Measurements from ENCODE around the gene ZBTB44. TPM values are rescaled to one million over a fixed set of nuclear protein-coding genes. Genes with fewer than 3 reads are reported as not detected.
A peak's percentile ranks its signal among the peaks of the same experiment; 100 is the strongest.

ZBTB44 gene
- total RNA-seq, 8 experiments from 2014 or later: 16.1 to 48.3 (median 20.8) TPM

GRCh38 chr11:130325691-130326090, 11.0 kb upstream of the ZBTB44 start:
- in situ Hi-C loops (cut with MboI; ENCODE audit: low pct_unique_long_range_greater_than_20kb in 2 of 9, low sequenced_read_pairs in 9 of 9, unreplicated experiment in 9 of 9): no loop called here
- Histone ChIP-seq H3K4me3 (no peak overlapping the region), H3K4me1 (replicated peaks in 1 of 2) (peaks cover 2 to 7% of the 10 kb centered on the region in 2 donors), H3K27ac (no peak overlapping the region)
- ATAC-seq (replicated peaks in 6 of 8): no peak
- 45 to 84% (median 80%) methylated on average over 1 to 3 of the region's 3 CpGs; no CpG with 5 or more reads in 3 of the 10 experiments for WGBS, 10 experiments

DNA sequence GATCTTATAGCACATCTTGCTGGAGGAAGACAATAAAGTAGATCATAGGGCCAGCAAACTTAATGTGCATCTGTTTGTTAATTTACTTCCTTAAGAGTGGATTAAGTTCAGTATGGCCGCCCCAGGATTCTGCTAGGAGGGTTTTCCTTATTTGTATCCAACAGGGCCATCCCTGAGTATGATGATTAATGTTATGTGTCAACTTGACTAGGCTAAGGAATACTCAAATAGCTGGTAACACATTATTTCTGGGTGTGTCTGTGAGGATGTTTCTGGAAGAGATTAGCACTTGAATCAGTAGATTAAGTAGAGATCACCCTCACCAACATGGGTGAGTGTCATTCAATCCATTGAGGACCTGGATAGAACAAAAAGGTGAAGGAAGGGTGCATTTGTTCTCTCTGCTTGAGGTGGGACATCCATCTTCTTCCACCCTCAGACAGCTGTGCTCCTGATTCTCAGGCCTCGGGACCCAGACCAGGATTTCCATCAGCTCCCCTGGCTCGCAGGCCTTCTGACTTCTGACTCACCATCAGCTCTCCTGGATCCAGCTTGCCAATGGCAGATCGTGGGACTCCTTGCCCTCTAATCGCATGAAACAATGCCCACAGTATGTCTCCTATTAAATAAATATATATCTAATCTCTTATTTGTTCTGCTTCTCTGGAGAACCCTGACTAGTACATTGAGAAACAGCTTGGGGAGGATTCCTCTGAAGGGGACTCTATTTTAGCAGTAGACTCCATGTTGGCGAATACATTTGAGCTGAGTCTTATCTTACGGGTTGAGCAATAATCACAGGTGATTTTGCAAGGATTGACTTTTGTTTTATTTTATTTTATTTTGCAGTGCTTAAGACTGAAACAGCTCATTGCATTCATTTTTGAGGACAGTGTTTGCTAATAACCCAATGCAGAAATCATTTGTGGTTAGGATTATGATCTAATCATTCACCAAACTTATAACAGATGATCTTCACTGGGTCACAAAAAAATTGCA, 9.0 kb upstream of the ZBTB44 start:
- WGBS, 10 experiments: 21 to 80% (median 68%) methylated on average over 1 to 7 of the region's 7 CpGs; no CpG with 5 or more reads in 2 of the 10 experiments
- peak in 2 of 8 experiments; percentile 52 to 68 for ATAC-seq (replicated peaks in 6 of 8)
- Histone ChIP-seq H3K4me3 (no peak overlapping the region), H3K4me1 (replicated peaks in 1 of 2) (no peaks in the 10 kb centered on the region), H3K27ac (no peak overlapping the region)
- in situ Hi-C loops (cut with MboI; ENCODE audit: low pct_unique_long_range_greater_than_20kb in 2 of 9, low sequenced_read_pairs in 9 of 9, unreplicated experiment in 9 of 9): no loop called here

GRCh38 chr11:130322126-130322525, 7.4 kb upstream of the ZBTB44 start:
- Histone ChIP-seq H3K4me1 (replicated peaks in 1 of 2) (no peaks in the 10 kb centered on the region), H3K27ac (no peak overlapping the region), H3K4me3 (no peak overlapping the region)
- WGBS, 10 experiments: 28 to 100% (median 70%) methylated on average over 2 to 5 of the region's 5 CpGs; no CpG with 5 or more reads in 2 of the 10 experiments
- in situ Hi-C loops (cut with MboI; ENCODE audit: low pct_unique_long_range_greater_than_20kb in 2 of 9, low sequenced_read_pairs in 9 of 9, unreplicated experiment in 9 of 9): no loop called here
- ATAC-seq (replicated peaks in 6 of 8): no peak

GRCh38 chr11:130318031-130318673, 3.4 kb upstream of the ZBTB44 start:
- 18 to 73% (median 50%) methylated on average over 1 to 4 of the region's 4 CpGs; no CpG with 5 or more reads in 1 of the 10 experiments for WGBS, 10 experiments
- H3K4me3 ChIP-seq: no peak overlapping the region
- ATAC-seq (replicated peaks in 6 of 8): no peak
- H3K27ac ChIP-seq: no peak overlapping the region
- peaks cover 2 to 5% of the 10 kb centered on the region in 2 donors for H3K4me1 ChIP-seq (replicated peaks in 1 of 2)
- in situ Hi-C loops (cut with MboI; ENCODE audit: low pct_unique_long_range_greater_than_20kb in 2 of 9, low sequenced_read_pairs in 9 of 9, unreplicated experiment in 9 of 9): no loop called here

DNA sequence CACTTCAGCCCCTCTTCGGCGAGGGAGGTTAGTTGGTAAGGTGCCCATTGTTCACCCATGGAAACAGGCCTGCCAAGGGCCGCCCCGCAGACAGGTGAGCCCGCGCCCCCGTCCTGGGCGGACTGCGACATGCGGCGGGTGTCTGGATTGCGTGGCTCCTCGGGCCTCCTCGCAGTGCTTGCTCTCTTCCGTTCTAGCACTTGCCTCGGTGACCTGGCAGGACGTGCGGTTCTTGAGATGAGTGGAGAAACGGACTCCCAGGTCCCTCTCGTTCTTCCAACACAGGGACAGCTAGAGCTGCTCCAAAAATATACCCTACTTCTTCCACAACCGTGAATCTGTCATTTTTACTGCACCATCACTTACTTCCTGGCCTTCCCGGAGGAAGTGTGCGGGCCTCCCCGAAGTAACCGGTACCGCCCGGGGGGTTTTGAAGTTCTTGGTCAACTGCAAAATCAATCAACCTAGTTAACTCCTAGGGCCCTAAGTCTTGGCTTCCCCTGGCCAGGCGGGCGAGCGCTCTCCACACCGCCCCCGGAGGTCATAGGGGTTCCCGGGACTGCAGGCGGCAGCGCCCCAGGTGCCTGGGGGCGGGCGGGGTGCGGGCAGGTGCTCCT, 745 bp upstream of the ZBTB44 start:
- Histone ChIP-seq H3K27ac (peak overlapping the region in 1 of 2 donors; percentile 76), H3K4me3 (peak overlapping the region; percentile 73 to 94 (median 86)), H3K4me1 (replicated peaks in 1 of 2) (peaks cover 8 to 19% of the 10 kb centered on the region in 2 donors)
- in situ Hi-C loops (cut with MboI; ENCODE audit: low pct_unique_long_range_greater_than_20kb in 2 of 9, low sequenced_read_pairs in 9 of 9, unreplicated experiment in 9 of 9): no loop called here
- WGBS, 10 experiments: 20 to 100% (median 67%) methylated on average over 1 to 3 of the region's 38 CpGs; no CpG with 5 or more reads in 5 of the 10 experiments
- ATAC-seq (replicated peaks in 6 of 8): no peak

- in situ Hi-C loops (cut with MboI; ENCODE audit: low pct_unique_long_range_greater_than_20kb in 2 of 9, low sequenced_read_pairs in 9 of 9, unreplicated experiment in 9 of 9): no loop called here
- no CpG with 5 or more reads among the region's 68 CpGs for WGBS, 10 experiments
- Histone ChIP-seq H3K27ac (peak overlapping the region; percentile 94 to 97), H3K4me3 (peak overlapping the region; percentile 73 to 94 (median 86)), H3K4me1 (replicated peaks in 1 of 2) (peaks cover 8 to 19% of the 10 kb centered on the region in 2 donors)
- peak; percentile 72 to 87 (median 81) for ATAC-seq (replicated peaks in 6 of 8)
Observed at GRCh38 chr11:130314184-130314749, 450 bp downstream of the ZBTB44 start.

DNA sequence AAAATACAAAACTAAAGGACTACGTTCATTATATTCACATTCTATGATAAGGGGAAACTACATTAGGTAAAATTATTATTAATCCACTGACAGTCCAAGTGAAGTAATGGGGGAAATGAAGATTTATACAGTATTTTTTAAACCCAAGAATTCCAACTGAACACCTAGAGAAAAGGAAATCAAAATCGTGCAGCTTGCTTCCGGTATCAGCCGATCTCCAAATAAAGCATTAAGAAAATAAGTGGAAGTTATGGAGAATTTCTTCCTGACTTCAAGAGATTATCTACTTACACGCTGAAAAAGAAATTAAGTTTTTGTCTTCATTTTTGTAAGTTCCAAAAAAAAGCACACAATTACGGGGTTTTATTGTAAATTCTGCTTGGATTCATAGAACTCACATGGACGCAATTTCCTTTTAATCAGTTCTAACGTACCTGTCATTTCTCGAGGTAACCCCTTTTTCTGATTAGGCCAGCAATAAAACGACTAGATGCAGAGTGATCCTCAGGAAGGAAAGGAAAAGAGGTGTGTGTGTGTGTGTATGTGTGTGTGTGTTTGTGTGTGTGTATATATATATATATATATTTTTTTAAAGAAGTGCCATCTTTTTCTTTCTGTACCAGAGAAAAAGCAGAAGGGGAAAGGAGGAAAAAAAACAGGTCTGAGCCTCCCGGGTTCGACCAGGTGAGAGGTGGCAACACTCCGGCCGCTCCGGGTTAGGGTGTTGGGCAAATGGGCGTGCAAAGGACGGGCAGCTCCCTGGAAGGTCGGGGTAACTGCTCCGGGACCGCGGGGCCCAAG, 1.1 kb downstream of the ZBTB44 start:
- WGBS, 10 experiments: 0 to 13% (median 2%) methylated on average over 4 to 14 of the region's 21 CpGs
- Histone ChIP-seq H3K27ac (peak overlapping the region; percentile 94 to 97), H3K4me3 (peak overlapping the region; percentile 73 to 94 (median 86)), H3K4me1 (replicated peaks in 1 of 2) (peaks cover 8 to 19% of the 10 kb centered on the region in 2 donors)
- in situ Hi-C loops (cut with MboI; ENCODE audit: low pct_unique_long_range_greater_than_20kb in 2 of 9, low sequenced_read_pairs in 9 of 9, unreplicated experiment in 9 of 9): no loop called here
- no peak for ATAC-seq (replicated peaks in 6 of 8)

- ATAC-seq (replicated peaks in 6 of 8): no peak
- in situ Hi-C loops (cut with MboI; ENCODE audit: low pct_unique_long_range_greater_than_20kb in 2 of 9, low sequenced_read_pairs in 9 of 9, unreplicated experiment in 9 of 9): no loop called here
- Histone ChIP-seq H3K4me3 (no peak overlapping the region), H3K27ac (no peak overlapping the region), H3K4me1 (replicated peaks in 1 of 2) (peaks cover 8 to 19% of the 10 kb centered on the region in 2 donors)
Observed at GRCh38 chr11:130312046-130312445, 2.7 kb downstream of the ZBTB44 start.

DNA sequence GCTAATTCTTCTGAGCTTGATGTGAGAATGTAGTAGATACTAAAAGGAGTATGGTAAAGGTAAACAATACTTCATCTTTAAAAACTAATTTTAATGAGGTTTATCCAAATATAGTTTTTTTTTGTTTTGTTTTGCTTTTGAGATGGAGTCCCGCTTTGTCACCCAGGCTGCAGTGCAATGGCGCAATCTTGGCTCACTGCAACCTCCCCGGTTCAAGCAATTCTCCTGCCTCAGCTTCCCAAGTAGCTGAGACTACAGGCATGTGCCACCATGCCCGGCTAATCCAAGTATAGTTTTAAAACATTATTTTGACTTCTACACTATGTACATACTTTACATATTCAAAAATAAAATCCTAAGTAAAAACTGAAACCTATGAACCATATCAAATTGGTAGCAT, 4.1 kb downstream of the ZBTB44 start:
- in situ Hi-C loops (cut with MboI; ENCODE audit: low pct_unique_long_range_greater_than_20kb in 2 of 9, low sequenced_read_pairs in 9 of 9, unreplicated experiment in 9 of 9): no loop called here
- Histone ChIP-seq H3K27ac (no peak overlapping the region), H3K4me3 (no peak overlapping the region), H3K4me1 (replicated peaks in 1 of 2) (peaks cover 8 to 19% of the 10 kb centered on the region in 2 donors)
- no peak for ATAC-seq (replicated peaks in 6 of 8)
- WGBS, 10 experiments: 25 to 100% (median 96%) methylated on average over 1 to 4 of the region's 4 CpGs; no CpG with 5 or more reads in 2 of the 10 experiments

- ATAC-seq (replicated peaks in 6 of 8): no peak
- WGBS, 10 experiments: 60 to 100% (median 100%) methylated on average over 1 to 2 of the region's 2 CpGs; no CpG with 5 or more reads in 3 of the 10 experiments
- Histone ChIP-seq H3K4me3 (no peak overlapping the region), H3K4me1 (replicated peaks in 1 of 2) (peaks cover 4 to 17% of the 10 kb centered on the region in 2 donors), H3K27ac (no peak overlapping the region)
- in situ Hi-C loops (cut with MboI; ENCODE audit: low pct_unique_long_range_greater_than_20kb in 2 of 9, low sequenced_read_pairs in 9 of 9, unreplicated experiment in 9 of 9): no loop called here
Observed at GRCh38 chr11:130308886-130309285, 5.8 kb downstream of the ZBTB44 start.

DNA sequence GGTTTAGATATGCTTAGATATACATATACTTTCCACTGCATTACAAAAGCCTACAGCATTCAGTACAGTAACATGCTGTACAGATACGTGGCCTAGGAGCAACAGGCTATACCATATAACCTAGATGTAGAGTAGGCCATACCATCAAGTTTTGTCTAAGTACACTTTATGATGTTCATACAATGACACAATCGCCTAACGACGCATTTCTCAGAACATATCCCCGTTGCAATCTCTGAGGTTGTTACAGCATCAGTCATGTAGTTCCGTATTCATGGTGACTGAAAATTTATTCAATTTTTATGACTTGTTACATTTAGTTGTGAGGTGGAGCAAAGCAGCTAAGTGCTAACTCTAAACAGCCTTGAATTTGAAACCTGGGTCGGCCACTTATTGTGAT, 6.7 kb downstream of the ZBTB44 start:
- no peak overlapping the region for H3K4me3 ChIP-seq
- no peak overlapping the region for H3K27ac ChIP-seq

DNA sequence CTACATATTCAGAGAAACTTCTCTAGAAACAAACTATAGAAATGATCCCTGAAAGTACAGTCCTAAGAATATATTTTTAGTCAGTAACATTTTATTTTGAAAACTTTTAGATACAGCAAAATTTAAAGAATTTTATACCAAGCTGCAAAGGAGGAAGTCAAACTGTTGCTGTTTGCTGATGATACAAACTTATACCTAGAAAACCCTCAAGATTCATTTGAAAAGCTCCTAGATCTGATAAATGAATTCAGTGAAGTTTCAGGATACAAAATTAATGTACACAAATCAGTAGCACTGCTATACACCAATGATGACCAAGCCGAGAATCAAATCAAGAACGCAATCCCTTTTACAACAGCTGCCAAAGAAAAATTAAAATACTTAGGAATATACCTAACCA, 10.1 kb downstream of the ZBTB44 start:
- H3K4me1 ChIP-seq (replicated peaks in 1 of 2): no peaks in the 10 kb centered on the region
- WGBS, 10 experiments: 86 to 100% (median 100%) methylated on average over 1 to 2 of the region's 2 CpGs; no CpG with 5 or more reads in 2 of the 10 experiments
- in situ Hi-C loops (cut with MboI; ENCODE audit: low pct_unique_long_range_greater_than_20kb in 2 of 9, low sequenced_read_pairs in 9 of 9, unreplicated experiment in 9 of 9): no loop called here
- no peak overlapping the region for H3K27ac ChIP-seq
- no peak for ATAC-seq (replicated peaks in 6 of 8)
- no peak overlapping the region for H3K4me3 ChIP-seq

More for the DNA sequence above, 6.7 kb downstream of the ZBTB44 start:
- peaks cover 4 to 17% of the 10 kb centered on the region in 2 donors for H3K4me1 ChIP-seq (replicated peaks in 1 of 2)
- WGBS, 10 experiments: 82 to 99% (median 93%) methylated on average over 3 to 7 of the region's 7 CpGs; no CpG with 5 or more reads in 2 of the 10 experiments
- no peak for ATAC-seq (replicated peaks in 6 of 8)
- in situ Hi-C loops (cut with MboI; ENCODE audit: low pct_unique_long_range_greater_than_20kb in 2 of 9, low sequenced_read_pairs in 9 of 9, unreplicated experiment in 9 of 9): no loop called here

Measured in motor neuron (in vitro differentiated cells).